SKM-1 (cell line): ENCODE data around the gene ZBTB20.

ENCODE experiments used
- DNase-seq: peaks from one replicate; lab custom pipeline; 2025; ENCODE audit not compliant: unreplicated experiment; lab: John Stamatoyannopoulos, UW

Gene ZBTB20

GRCh38 chr3:114877378-114878113 lies 269.5 kb downstream of the ZBTB20 start:
- DNase-seq = no peak

GRCh38 chr3:114874522-114874971 lies 272.5 kb downstream of the ZBTB20 start:
- DNase-seq = no peak

GRCh38 chr3:114873591-114873990 lies 273.5 kb downstream of the ZBTB20 start:
- DNase-seq = no peak

GRCh38 chr3:114872588-114872987 lies 274.5 kb downstream of the ZBTB20 start:
- DNase-seq = no peak

- DNase-seq = no peak
These were observed 275.0 kb downstream of the ZBTB20 start for GRCh38 chr3:114872050-114872449.

- DNase-seq = no peak
These were observed 279.1 kb downstream of the ZBTB20 start for GRCh38 chr3:114867835-114868503.

GRCh38 chr3:114867359-114867758 lies 279.7 kb downstream of the ZBTB20 start:
- no peak for DNase-seq

GRCh38 chr3:114866430-114866829 lies 280.7 kb downstream of the ZBTB20 start:
- DNase-seq = no peak

- no peak for DNase-seq
These were observed 282.1 kb downstream of the ZBTB20 start for GRCh38 chr3:114864970-114865369.

- DNase-seq = no peak
These were observed 283.2 kb downstream of the ZBTB20 start for GRCh38 chr3:114863848-114864247.

- DNase-seq = no peak
These were observed 285.4 kb downstream of the ZBTB20 start for GRCh38 chr3:114861666-114862065.

- DNase-seq = no peak
These were observed 286.6 kb downstream of the ZBTB20 start for GRCh38 chr3:114860531-114860930.

GRCh38 chr3:114858329-114858728 lies 288.8 kb downstream of the ZBTB20 start:
- DNase-seq = no peak

- DNase-seq = no peak
These were observed 289.8 kb downstream of the ZBTB20 start for GRCh38 chr3:114857299-114857701.

- no peak for DNase-seq
These were observed 290.3 kb downstream of the ZBTB20 start for GRCh38 chr3:114856835-114857234.

- DNase-seq = no peak
These were observed 291.2 kb downstream of the ZBTB20 start for GRCh38 chr3:114855839-114856238.

- DNase-seq = no peak
These were observed 294.1 kb downstream of the ZBTB20 start for GRCh38 chr3:114852966-114853365.

GRCh38 chr3:114850898-114851297 lies 296.2 kb downstream of the ZBTB20 start:
- no peak for DNase-seq

- no peak for DNase-seq
These were observed 298.3 kb downstream of the ZBTB20 start for GRCh38 chr3:114848643-114849350.

- DNase-seq = no peak
These were observed 299.0 kb downstream of the ZBTB20 start for GRCh38 chr3:114848082-114848481.

- no peak for DNase-seq
These were observed 299.5 kb downstream of the ZBTB20 start for GRCh38 chr3:114847564-114847963.

GRCh38 chr3:114846779-114847178 lies 300.3 kb downstream of the ZBTB20 start:
- no peak for DNase-seq
